ENCODE data around the gene CEMIP.

GRCh38 chr15:80755885-80756284 is 23.3 kb upstream of the CEMIP start:
- TF ChIP-seq JUNB (IDR thresholded peaks at IDR 0.05; ENCODE audit: unreplicated experiment) (no peak), CTCF (conservative IDR thresholded peaks at IDR 0.05; ENCODE audit: low read depth in 2 of 2) (no peak)
